ENCODE measurements around the gene BTAF1. TPM values are rescaled to one million over a fixed set of nuclear protein-coding genes. Genes with fewer than 3 reads are reported as not detected.

The BTAF1 gene
- total RNA-seq, 4 donors from 2014 or later = 23.9 to 58.6 (median 37.0) TPM

DNA sequence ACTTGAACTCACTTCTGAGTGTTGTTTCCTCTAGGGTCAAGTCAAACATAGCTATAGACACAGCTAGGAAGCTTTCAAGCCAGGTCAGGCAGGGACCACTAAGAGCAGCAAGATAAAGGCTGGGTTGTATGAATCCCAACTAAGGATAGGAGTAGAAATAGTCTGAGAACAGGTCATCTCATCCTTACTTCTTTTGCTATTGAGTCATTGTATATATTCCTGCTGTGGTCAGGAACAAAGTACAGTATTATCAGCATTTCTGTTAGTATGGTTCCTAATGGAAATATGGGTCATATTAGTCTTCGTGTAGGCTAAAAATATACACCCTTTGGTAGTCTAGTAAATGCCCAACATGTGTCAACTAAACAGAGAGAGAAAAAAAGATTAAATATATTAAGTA, 145.3 kb downstream of the BTAF1 start:
- Histone ChIP-seq H3K27me3 (no peaks in the 10 kb centered on the region), H3K36me3 (no peaks in the 10 kb centered on the region), H3K9me3 (no peaks in the 10 kb centered on the region), H3K4me1 (no peaks in the 10 kb centered on the region), H3K4me3 (no peak overlapping the region), H3K27ac (no peak overlapping the region)
- intact Hi-C loops (cut with DNase I; ENCODE audit: low total_unique reads) = no loop called here
- no peak for TF ChIP-seq POLR2AphosphoS5 (IDR thresholded peaks at IDR 0.05)
- TF ChIP-seq, protein P1, sequence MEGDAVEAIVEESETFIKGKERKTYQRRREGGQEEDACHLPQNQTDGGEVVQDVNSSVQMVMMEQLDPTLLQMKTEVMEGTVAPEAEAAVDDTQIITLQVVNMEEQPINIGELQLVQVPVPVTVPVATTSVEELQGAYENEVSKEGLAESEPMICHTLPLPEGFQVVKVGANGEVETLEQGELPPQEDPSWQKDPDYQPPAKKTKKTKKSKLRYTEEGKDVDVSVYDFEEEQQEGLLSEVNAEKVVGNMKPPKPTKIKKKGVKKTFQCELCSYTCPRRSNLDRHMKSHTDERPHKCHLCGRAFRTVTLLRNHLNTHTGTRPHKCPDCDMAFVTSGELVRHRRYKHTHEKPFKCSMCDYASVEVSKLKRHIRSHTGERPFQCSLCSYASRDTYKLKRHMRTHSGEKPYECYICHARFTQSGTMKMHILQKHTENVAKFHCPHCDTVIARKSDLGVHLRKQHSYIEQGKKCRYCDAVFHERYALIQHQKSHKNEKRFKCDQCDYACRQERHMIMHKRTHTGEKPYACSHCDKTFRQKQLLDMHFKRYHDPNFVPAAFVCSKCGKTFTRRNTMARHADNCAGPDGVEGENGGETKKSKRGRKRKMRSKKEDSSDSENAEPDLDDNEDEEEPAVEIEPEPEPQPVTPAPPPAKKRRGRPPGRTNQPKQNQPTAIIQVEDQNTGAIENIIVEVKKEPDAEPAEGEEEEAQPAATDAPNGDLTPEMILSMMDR (IDR thresholded peaks at IDR 0.05) = no peak
- TF ChIP-seq POLR2A (IDR thresholded peaks at IDR 0.05) = no peak
- no peak for TF ChIP-seq EP300 (IDR thresholded peaks at IDR 0.05; ENCODE audit: low read depth)
- DNase-seq = no peak
- 92 to 97% methylated on average over 1 of the region's 1 CpG for WGBS, 2 donors (ENCODE audit: low coverage in 1 of 2)
- in situ Hi-C loops (cut with MboI; ENCODE audit: low pct_ligation_motif_present in 1 of 4, low pct_unique_long_range_greater_than_20kb in 1 of 4, low sequenced_read_pairs in 3 of 4) = no loop called here

DNA sequence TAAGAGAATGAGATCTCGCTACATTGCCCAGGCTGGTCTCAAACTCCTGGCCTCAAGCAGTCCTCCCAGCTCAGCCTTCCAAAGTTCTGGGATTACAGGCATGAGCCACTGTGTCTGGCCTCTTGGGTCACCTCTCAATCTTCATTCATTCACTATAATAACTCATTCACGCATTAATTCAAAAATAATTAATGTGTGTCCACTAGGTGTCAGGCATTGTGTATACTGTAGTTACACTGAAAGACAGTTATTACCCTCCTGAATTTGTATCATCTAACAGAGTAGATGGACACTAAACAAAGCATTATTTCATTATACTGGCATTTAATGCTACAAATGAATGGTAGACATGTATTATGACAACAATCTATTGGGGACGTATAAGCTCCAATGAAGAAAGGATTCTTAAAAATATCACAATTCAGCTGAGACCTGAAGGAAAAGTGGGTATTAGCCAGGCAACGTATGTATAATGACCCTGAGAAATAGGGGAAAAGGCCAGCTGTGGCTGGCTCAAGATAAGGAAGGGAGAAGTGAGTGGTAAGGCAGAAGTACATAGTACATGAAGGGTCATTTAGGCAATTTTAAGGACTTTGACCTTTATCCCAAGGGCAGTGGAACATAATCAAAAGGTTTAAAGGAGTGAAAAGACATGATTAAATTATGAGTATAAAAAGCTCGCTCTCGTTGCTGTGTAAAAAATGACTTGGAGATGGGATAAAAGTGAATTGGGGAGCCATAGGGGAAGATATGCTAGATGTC, 150.7 kb downstream of the BTAF1 start:
- no peak overlapping the region for H3K27ac ChIP-seq
- in situ Hi-C loops (cut with MboI; ENCODE audit: low pct_ligation_motif_present in 1 of 4, low pct_unique_long_range_greater_than_20kb in 1 of 4, low sequenced_read_pairs in 3 of 4) (no loop called here), intact Hi-C loops (cut with DNase I; ENCODE audit: low total_unique reads) (no loop called here)
- WGBS, 2 donors (ENCODE audit: low coverage in 1 of 2) = 76 to 90% methylated on average over 6 of the region's 6 CpGs
- no peaks in the 10 kb centered on the region for H3K9me3 ChIP-seq
- H3K4me1 ChIP-seq = no peaks in the 10 kb centered on the region
- TF ChIP-seq EP300 (IDR thresholded peaks at IDR 0.05; ENCODE audit: low read depth) = no peak
- TF ChIP-seq, protein P1 (IDR thresholded peaks at IDR 0.05) = no peak
- H3K36me3 ChIP-seq = peaks cover 0 to 6% (median 0%) of the 10 kb centered on the region in 4 donors
- no peak for DNase-seq
- no peak overlapping the region for H3K4me3 ChIP-seq
- H3K27me3 ChIP-seq = no peaks in the 10 kb centered on the region

DNA sequence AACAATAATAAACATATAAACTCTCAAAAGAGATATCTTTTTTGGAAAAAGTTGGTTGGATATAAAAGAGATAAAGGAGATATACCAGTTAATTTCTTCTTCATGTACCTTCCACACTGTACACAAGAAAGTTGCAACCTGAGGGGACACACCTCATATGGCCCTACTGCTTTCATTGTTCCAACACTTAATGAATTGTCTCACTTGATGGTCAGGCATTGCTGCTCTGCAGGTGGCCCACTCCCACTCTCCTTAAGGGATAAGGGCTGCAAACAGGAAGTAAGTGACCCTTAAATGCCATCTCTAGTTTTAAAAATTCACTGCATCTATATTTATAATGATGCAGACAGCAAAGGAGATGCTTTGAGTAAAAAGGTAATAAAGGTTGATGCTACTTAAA, 152.3 kb downstream of the BTAF1 start:
- Histone ChIP-seq H3K27ac (no peak overlapping the region), H3K9me3 (no peaks in the 10 kb centered on the region), H3K36me3 (peaks cover 0 to 11% (median 0%) of the 10 kb centered on the region in 4 donors), H3K4me1 (no peaks in the 10 kb centered on the region), H3K4me3 (no peak overlapping the region), H3K27me3 (no peaks in the 10 kb centered on the region)
- in situ Hi-C loops (cut with MboI; ENCODE audit: low pct_ligation_motif_present in 1 of 4, low pct_unique_long_range_greater_than_20kb in 1 of 4, low sequenced_read_pairs in 3 of 4) = no loop called here
- intact Hi-C loops (cut with DNase I; ENCODE audit: low total_unique reads) = no loop called here
- no peak for DNase-seq
- TF ChIP-seq, protein P1 (IDR thresholded peaks at IDR 0.05) = no peak
- TF ChIP-seq POLR2A (IDR thresholded peaks at IDR 0.05) = no peak
- no peak for TF ChIP-seq POLR2AphosphoS5 (IDR thresholded peaks at IDR 0.05)
- no peak for TF ChIP-seq EP300 (IDR thresholded peaks at IDR 0.05; ENCODE audit: low read depth)

DNA sequence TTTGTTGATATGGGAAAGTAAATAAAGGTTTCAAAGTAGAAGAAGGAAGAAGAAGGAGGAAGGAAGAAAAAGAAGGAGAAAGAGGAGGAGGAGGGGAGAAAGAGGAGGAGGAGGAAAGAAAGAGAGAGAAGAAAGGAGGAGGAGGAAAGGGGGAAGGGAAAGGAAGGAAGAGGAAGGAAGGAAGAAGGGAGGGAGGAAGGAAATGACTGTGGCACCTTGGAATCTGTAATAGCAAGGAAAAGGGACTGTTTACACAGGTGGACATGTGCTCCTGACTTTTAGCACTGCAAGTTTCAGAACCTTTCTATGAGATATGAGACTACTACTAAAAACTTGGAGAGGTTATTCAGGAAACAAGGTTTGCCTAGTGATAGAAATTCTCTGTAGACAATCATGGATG, 153.2 kb downstream of the BTAF1 start:
- DNase-seq = no peak
- Histone ChIP-seq H3K9me3 (no peaks in the 10 kb centered on the region), H3K27ac (no peak overlapping the region), H3K27me3 (no peaks in the 10 kb centered on the region), H3K4me1 (no peaks in the 10 kb centered on the region), H3K4me3 (no peak overlapping the region), H3K36me3 (peaks cover 0 to 15% (median 0%) of the 10 kb centered on the region in 4 donors)
- intact Hi-C loops (cut with DNase I; ENCODE audit: low total_unique reads) = no loop called here
- in situ Hi-C loops (cut with MboI; ENCODE audit: low pct_ligation_motif_present in 1 of 4, low pct_unique_long_range_greater_than_20kb in 1 of 4, low sequenced_read_pairs in 3 of 4) = no loop called here
- TF ChIP-seq, protein P1 (IDR thresholded peaks at IDR 0.05) = no peak
- TF ChIP-seq POLR2A (IDR thresholded peaks at IDR 0.05) (no peak), EP300 (IDR thresholded peaks at IDR 0.05; ENCODE audit: low read depth) (no peak), POLR2AphosphoS5 (IDR thresholded peaks at IDR 0.05) (no peak)
